ENCODE measurements around the gene POLL.
"Not testable (repeated sequence)": the region's sequence is repeated elsewhere in the genome, so short reads cannot be mapped to it uniquely, and the experiment has no call there.

The POLL gene

DNA sequence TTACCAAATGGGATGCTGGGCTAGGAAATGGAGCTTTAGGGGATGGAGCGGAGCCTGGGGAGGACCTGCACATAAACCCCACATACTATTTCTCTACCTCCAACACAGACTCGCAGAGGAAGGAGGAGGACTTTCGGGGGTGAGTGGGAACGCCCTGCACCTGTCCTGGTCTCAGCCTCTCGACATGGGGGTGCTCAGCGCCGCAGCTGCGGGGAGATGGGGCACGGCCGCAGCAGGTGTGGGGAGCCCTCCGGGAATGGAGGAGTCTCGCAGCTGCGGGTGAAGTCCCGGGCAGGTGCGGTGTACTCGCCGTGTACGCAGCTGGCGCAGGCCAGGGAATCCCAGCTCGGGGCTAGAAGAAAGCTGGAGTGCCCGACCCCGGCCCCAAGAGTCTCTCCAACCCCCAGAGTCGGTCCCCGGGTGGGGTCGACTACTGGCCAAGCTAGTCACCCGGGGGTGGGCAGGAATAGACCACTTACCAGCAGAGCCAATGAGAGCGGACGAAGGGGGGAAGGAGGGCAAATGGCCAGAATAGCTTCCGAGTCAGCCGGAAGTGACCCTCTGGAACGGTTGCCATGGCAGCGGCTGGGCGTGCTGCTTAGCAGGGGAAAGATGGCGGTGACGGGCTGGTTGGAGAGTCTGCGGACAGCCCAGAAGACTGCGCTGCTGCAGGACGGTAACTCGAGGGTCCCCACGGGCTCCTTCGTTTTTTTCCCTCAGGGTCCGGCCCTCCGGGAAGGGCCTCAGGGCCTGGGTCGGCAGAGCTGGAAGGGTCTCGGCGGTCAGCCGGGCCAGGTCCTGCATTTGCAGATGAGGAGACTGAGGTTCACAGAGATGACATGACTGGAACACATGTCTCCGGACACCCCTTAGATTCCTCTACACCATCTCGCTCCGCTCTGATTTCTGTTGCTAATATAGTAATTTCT lies at the start of gene POLL, which contains the start of gene DPCD:
Gene POLL, minus strand, starts transcription at position 533 of the 929 bp plus-strand sequence. CDS start 897 bp downstream, outside the sequence.
Gene DPCD, plus strand, starts transcription at position 597 of the 929 bp plus-strand sequence. Its CDS starts 16 bp downstream, at position 613.
- DNase-seq = peak; percentile 94

DNA sequence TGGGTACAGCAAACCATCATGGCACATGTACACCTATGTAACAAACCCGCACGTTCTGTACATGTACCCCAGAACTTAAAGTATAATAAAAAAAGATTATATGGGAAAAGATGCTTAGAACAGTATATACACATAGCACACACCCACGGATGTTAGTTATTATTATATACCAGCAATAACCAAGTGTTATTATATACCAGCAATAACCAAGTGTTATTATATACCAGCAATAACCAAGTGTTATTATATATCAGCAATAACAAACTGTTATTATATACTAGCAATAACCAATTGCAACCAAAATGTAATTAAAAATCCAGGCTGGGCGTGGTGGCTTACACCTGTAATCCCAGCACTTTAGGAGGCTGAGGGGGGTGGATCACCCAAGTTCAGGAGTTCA lies 45.5 kb upstream of the POLL start:
- not testable (repeated sequence) for DNase-seq

DNA sequence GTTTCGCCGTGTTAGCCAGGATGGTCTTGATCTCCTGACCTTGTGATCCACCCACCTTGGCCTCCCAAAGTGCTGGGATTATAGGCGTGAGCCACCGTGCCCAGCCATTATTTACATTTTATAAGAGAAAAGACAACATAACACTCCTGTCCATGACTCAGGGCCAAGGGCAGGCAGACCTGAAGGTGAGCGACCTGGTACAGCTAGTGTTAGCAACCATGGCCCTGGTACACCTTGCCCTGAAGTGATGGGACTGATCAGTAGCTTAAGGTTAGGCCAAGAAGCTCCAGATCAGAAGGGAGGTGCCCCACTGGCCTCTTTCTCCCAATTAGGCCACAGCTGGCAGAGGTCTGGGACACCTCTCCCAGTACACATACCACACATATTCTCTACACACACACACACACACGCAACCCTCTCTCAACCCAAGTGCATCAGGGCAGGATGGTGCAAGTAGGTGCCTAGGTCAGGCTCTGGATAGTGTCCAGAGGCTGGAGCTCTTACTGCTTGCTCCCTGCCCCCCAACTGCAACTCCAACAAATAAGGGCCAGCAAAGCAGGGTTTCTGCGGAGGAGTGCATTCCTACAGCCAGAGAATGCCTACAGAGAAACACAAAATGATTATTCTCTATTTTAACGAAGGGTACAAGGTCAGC lies 43.9 kb upstream of the POLL start:
- DNase-seq = no peak

DNA sequence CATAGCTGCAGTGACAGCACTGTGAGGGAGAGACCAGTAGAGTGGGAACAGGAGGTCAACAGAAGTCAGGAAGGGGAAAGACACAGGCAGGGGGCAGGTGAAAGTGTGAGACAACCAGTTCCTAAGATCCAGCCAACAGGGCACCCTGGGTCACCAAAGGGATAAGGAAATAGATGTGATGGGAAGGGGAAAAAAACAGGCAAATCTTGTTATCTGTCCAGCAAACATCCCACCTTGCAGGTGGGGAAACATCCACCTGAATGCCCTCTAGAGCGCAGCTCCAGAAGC lies 42.5 kb upstream of the POLL start:
- no peak for DNase-seq

DNA sequence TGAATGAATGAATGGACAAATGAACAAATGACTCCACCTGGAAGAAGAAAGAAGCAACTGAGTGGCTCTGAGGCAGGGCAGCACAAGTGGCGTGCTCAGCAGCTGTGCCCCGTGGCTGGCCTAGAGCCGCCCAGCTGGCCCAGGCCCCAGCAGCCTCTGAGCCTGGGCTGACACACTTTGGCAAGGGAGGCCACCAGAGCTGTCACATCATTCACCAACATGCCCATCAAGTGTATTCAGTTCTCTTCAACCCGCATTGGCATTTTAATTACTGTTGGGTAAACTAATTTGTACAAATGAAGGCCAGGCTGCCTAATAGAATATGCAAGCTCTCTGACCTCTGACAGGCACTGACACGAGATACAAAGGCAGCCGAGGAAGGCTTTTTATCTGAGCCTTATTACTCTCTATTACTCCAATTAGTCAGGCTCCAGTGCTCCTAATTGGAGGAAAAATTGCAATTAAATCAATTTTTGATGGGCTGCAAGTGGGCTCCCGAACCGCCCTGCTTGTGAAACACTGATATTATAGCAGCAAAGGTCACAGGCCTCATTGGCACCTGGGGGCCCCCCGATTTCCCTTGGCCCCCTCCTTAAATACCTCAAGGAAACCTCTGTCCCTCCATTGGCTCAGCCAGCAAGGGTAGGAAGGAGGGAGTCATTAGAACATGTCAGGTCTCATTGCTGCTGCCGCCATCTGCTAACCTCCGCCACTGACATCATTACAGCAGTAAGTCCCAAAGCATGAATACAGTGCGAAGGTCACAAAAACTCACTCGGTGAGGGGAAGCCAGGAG lies 42.0 kb upstream of the POLL start:
- DNase-seq = no peak

DNA sequence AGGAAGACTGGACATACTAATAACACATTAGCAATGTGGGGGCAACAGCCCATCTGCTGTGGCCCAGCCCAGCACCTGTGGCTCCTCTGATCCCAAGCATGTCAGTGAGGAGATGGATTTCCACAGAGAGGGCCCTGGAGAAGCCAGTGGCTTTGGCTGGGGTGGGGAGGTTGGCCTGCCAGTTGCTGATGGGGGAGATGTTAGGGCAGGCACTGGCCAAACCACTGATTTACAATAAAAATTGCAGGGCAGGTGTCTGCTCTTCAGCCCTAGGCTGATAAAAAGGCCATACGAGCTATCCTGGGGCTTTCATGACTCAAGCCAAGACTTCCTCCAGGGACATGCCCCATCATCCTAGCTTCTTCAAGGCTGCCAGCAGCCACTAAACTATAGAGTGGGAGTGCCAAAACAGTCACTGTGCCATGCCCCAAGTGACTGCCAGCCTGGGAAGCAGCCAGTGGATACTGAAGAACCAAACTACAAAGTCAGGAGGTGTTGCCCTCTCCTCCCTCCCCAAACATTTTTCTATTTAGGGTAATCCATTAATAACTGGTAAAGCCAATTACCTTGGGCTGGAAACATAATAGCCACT lies 37.9 kb upstream of the POLL start:
- no peak for DNase-seq

DNA sequence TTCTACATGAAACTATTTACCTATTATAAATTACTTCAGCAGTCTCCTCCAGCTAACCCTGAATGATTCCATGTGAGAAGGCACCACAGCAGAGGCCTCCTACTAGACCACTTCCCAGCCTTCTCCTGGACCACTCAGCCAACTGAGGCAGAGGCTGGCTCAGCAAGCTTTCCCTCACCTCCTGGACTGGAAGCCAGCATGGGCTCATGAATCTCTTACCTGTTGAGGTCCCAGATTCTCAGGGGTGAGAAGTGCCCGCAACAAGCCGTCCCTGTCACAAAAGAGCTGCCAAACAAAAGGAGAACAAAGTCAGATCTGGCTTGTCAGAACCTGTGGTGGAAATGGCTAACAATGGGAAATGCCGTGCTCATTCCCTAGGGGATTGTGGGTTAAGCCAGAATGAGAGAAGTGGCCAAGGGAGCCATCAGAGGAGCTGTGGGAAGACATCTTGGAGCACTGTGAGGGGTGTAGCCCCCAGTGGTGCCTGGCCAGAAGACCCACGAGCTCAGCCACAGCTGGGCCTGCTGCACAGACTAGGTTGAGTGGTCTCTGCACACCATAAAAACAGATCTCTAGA lies 36.6 kb upstream of the POLL start:
- DNase-seq = no peak

DNA sequence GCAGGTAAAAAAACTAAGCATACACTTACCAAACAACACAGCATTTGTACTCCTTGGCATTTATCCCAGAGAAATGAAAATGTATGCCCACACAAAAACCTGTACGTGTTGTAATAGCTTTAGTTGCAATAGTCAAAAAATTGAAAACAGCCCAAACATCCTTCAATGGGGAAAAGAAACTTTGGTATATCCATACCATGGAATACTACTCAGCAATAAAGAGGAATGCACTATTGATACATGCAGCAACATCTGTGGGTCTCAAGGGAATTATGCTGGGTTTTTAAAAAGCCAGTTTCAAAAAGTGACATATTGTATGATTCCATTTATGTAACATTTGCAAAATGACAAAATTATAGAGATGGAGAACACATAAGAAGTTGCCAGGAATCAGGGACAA lies 35.5 kb upstream of the POLL start:
- DNase-seq = no peak

DNA sequence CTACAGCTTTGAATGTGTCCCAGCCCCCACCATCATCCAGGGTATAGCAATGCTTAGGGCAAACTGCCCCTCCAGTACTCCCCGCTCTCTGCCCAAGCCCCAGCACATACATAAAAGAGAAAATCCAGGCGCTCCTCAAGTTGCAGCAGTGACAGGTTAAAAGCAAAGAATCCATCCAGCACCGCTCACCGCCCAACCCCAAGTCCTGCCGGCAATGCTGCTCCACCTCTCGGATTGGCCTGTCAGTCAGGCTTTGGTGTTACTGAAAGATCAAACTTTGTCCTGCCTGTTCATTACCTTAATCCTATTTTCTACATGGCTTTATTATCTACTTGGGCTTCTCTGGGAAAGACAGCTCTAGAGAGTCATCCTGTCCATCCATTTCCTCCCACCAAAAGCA lies 31.9 kb upstream of the POLL start:
- DNase-seq = no peak

DNA sequence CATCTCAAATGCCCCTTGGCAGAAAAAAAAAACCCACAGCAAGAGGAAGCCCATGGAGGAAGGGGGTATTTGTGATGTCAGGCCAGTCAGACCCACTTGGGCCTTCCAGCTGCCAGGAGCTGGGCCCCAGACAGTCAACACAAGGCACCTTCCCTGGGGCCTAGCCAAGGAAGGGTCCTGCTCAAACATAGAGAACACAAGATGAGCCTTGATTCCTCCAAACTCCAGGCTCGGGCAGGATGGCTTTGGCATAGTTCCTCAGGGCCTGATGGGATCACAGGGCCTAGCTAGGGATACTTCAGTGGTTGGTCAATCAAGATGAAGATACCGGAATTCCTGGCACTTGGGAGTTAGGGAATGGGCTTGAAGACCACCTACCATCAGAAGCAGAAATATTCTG lies 30.8 kb upstream of the POLL start:
- DNase-seq = no peak

DNA sequence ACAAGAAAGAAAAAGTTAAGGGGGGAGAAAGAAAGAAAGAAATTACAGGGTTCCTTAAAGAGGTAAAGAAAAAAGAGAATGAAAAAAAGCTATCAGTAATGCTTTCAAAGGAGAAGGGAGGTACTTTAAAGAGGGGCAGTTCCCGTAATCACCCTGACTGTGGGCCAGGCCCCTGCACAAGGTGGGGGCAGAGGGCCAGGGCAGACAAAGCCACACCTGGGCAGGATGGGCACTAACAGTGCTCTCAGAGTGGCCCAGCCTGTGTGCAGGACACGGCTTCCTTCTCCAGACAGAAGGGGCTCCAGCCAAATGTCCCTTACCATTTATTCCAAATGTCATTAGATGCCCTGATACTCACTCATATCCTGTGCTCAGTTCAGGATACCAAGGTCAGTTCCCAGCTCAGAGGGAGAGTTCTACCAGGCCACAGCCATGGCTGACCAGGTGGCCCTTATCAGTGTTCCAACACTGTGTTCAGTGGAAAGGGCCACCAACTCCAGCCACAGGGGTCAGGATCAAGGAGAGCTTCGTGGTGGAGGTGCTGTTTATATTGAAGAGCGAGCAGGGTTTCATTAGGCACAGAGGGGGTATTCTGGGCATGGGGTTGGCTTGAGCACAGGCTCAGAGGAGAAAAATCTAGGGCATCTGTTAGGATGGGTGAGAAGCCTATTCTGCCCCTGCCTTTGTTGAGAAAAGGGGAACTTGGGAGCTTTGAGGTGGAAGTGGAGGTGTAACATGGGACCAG lies 29.9 kb upstream of the POLL start:
- no peak for DNase-seq

DNA sequence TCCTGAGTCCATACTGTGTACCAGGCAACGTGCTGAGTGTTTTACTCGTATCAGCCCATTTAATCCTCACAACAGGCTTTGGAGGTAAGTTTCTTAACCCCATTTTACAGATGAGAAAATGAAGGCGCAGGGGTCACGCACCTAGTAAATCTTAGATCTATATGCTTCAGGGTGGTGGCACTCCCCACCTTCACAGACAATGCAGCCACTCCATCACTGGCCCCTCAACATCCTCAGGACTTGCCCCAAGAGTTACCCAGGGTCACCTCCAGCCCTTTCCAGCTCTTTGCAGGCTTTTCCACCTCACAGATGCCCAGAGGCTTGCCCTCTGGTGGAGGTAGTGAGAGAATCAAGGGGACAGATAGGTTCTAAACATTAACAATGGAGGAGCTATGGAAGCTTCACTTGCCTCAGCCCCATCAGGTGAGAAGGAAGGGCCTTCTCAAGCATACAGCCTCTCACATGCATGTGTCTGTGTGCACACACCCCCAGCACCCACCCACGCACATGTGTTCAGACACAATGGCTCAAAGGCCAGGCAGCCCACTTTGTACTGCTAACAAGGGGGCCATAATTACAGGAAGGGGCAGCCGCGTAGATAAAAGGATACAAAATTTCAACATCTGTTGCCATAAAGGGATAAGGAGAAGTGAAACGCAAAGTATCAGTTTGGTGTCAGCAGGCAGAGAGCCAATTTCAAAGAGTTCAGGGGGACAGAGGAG lies 29.2 kb upstream of the POLL start:
- DNase-seq = no peak

DNA sequence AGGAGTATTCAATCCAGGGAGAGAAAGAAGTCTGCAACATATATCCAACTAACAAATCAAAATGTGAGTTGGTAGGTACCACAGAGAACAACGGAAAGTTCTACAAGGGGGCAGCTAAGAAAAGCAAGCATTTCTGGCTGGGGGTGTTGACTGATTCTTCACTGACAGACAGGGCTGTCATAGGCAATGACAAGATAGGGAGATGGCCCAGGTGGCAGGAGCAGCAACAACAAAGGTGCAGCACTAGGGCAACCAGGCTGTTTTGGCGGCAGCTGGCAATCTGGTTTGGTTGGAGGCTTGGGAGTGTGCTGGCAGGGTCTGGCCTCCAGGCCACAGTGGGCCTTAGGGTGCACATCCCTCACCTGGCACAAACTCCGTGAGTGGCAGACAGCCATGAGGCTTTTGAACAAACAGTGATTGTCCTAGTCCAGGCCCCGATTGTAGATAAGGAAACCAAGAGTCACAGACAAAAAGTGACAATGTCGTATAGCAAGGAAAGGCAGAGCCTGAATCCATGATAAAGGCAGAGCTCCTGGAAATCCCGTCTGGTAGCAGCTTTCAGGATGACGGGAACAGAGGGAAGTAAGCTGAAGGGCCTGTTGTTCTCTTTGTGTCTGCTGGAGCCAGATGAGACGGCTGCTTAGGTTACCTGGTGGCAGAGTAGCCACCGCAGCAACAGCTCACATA lies 28.5 kb upstream of the POLL start:
- no peak for DNase-seq

DNA sequence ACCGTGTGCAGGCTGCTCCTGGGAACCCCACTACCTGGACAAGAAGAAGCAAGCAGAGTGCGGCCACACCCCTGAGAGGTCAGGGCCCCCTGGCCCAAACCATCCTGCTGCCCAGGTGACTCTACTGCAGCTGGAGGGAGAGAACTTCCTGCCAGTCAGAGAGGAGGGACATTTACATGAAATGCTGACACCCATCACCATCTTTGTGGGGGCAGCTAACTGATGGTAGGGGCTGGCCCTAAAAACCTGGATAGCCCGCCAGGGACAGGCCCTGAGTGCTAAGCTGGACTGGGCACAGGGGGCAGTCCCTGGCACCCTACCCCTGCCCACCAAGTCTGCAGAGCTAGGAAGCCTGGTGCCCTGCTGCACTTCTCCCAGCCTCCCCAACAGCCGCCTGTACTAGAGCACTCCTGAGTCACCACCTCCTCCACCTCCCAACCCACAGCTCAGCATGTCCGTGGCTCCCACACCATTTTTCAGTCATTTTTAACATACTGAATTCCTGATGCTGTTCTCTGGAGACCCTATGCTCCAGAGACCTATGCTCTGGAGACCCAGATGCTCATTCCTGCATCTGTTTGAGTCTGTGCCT lies 27.6 kb upstream of the POLL start:
- DNase-seq = no peak

DNA sequence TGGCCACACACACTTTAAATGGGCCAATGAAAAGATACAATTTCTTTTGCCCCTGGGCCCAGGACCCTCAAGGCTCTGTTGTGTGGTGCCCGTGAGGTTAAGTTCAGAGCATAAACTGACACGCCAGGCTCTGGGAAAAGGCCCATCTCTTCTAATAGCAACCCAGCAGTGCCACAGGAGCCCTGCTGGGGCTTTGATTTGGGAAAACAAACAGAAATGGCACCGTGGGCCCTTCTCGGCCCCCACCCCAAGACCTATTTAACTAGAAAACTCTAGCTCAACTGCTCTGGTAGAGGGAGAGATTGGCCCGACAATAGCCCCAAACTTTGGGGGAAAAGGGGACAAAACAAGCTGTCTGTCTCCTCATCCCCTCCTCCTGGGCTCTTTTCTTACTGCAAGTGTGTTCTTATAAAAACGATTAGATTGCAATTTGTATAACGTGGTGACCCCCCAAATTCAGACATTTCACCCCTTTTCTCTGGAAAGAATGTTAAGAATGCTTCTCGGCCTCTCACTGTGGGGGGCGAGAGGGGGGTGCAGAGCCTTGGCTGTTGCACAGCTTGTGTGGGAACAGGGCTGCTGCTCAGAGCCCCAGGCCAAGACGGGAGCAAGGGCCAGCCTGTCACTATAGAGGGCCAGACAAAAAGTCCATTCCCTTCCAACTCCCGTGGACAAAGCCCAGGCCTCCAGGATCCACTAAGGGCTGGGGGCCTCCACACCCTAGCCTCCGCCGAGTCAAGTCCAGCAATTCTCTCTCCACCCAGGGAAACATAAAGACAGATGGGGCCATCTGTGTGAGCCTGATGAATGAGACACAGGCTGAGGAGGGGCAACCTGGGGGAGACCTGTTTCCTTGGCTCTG lies 26.8 kb upstream of the POLL start:
- DNase-seq = no peak

DNA sequence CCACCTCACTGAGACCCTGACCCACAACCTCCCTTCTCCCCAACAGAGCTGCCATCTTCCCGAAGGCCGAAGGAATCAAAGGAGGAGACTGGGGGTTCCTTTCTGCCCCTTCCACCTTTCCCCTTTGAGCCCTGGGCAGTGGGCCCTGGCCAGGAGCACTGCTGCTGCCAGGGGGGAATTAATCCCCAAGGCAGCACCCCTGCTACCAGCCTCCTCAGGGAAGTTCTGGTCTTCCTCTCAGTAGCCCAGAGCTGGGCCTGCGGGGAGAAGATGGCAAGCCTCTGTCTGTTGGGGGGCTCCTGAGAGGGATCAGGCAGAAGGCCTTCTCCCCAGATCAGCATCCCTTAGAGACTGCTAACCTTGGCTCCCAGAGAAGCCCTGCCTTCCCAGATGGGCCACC lies 25.6 kb upstream of the POLL start:
- no peak for DNase-seq

DNA sequence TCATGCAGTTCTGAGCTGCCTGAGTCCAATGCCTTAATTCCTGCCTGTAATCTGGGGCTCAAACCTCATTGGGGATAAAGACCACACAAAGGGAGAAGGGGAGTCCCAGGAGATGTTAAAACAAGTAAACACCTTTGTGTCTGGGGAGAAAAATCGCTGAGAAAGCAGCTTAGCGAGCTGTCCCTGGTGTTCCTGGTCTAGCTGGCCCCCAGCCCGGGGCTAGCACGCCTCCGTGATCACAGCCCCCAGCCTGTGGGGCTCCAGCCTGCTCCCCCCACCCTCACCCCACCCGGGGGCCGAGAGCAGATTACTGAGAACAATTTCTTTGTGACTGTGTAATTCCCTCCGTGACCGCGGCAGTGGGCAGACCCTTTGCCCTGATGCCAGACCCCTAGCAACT lies 24.8 kb upstream of the POLL start:
- DNase-seq = no peak

DNA sequence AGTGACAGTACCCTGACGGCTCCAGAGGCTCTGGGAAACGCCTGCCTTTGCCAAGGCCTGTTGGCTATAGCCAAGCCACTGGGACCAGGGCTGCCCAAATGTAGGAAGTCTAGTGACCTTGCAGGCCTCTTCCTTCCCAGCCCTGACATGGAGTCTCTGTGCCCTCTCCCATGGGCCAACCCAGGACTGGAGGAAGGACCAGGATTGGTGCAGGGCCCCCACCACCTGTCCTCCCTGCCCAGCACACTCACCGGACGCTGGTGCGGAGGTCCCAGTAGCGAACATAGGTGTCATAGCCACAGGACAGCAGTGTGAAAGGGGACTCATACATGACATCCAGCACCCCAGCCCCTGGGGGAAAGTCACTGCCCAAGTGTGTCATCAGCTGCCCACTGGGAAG lies 24.0 kb upstream of the POLL start:
- DNase-seq = no peak

Data from stimulated activated CD4-positive, alpha-beta T cell treated with anti-CD3 and anti-CD28 coated beads, Interleukin-4, amount 100 ng/mL, for 1 hour (primary cell).